SK-N-SH (cell line): ENCODE data around the gene NAPG.

Experiments used
- SIN3A ChIP-seq: IDR thresholded peaks from 2 replicates; pipeline ENCODE4 v1.6.1; 2012; ENCODE audit warnings: low read depth, mild to moderate bottlenecking, low read length, moderate library complexity, borderline replicate concordance
- TF ChIP-seq, protein P1 (sequence below): fragments of 200-600 bp; sonication (generic); IDR thresholded peaks from 2 replicates; pipeline ENCODE4 v1.6.1; 2017; ENCODE audit warnings: antibody characterized with exemption, mild to moderate bottlenecking, moderate library complexity
- TF ChIP-seq, protein P2 (sequence below): IDR thresholded peaks from 2 replicates; pipeline ENCODE4 v1.4.0; 2012; ENCODE audit warnings: low read depth, borderline replicate concordance
- TF ChIP-seq, protein P3 (sequence below): IDR thresholded peaks from 2 replicates; pipeline ENCODE4 v1.6.1; 2012; ENCODE audit warnings: mild to moderate bottlenecking, low read depth, low read length, moderate library complexity

DNA sequence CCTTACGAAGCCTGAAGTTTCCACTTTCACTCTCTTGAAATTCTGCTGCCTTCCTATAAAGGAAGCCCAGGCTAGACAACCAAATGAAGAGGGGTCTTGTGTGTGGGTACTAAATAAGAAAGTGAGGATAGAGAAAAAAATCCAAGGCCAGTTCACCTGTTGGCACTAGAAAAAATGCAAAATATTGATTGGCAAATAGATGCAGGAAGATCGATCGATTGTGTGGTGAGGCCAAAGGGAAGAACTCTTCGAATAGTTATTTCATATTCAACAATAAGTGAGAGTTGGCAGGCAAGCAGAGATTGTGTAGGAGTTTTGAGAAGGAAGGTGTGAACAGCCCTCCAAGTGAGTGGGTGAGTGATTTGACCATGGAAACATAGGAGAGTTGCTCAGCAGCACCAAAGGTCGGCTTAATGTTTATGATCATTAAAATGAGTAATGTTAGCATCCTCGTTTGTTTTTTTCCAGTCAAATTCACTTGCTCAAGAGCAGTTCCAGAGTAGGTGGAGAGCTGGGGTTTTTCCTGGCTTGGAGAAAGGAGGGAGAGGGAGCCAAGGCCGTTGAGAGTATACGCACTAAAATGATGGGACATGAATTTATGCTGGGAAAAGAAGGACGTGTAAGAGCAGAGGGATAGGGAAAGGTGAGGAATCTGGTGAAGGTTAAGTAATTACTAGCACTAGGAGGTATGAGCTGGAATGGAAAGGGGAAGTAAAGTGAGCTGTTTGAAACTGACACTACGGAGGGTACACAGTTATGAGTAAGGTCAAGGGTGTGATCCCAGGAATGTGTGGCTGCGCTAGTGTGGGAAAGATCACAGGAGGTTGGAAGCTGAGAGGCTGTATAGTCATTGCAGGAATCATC lies 1.1 kb upstream of the NAPG start:
- TF ChIP-seq, protein P1, sequence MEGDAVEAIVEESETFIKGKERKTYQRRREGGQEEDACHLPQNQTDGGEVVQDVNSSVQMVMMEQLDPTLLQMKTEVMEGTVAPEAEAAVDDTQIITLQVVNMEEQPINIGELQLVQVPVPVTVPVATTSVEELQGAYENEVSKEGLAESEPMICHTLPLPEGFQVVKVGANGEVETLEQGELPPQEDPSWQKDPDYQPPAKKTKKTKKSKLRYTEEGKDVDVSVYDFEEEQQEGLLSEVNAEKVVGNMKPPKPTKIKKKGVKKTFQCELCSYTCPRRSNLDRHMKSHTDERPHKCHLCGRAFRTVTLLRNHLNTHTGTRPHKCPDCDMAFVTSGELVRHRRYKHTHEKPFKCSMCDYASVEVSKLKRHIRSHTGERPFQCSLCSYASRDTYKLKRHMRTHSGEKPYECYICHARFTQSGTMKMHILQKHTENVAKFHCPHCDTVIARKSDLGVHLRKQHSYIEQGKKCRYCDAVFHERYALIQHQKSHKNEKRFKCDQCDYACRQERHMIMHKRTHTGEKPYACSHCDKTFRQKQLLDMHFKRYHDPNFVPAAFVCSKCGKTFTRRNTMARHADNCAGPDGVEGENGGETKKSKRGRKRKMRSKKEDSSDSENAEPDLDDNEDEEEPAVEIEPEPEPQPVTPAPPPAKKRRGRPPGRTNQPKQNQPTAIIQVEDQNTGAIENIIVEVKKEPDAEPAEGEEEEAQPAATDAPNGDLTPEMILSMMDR, result no peak
- TF ChIP-seq, protein P2, sequence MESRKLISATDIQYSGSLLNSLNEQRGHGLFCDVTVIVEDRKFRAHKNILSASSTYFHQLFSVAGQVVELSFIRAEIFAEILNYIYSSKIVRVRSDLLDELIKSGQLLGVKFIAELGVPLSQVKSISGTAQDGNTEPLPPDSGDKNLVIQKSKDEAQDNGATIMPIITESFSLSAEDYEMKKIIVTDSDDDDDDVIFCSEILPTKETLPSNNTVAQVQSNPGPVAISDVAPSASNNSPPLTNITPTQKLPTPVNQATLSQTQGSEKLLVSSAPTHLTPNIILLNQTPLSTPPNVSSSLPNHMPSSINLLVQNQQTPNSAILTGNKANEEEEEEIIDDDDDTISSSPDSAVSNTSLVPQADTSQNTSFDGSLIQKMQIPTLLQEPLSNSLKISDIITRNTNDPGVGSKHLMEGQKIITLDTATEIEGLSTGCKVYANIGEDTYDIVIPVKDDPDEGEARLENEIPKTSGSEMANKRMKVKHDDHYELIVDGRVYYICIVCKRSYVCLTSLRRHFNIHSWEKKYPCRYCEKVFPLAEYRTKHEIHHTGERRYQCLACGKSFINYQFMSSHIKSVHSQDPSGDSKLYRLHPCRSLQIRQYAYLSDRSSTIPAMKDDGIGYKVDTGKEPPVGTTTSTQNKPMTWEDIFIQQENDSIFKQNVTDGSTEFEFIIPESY, result no peak
- TF ChIP-seq SIN3A, result no peak
- TF ChIP-seq, protein P3, sequence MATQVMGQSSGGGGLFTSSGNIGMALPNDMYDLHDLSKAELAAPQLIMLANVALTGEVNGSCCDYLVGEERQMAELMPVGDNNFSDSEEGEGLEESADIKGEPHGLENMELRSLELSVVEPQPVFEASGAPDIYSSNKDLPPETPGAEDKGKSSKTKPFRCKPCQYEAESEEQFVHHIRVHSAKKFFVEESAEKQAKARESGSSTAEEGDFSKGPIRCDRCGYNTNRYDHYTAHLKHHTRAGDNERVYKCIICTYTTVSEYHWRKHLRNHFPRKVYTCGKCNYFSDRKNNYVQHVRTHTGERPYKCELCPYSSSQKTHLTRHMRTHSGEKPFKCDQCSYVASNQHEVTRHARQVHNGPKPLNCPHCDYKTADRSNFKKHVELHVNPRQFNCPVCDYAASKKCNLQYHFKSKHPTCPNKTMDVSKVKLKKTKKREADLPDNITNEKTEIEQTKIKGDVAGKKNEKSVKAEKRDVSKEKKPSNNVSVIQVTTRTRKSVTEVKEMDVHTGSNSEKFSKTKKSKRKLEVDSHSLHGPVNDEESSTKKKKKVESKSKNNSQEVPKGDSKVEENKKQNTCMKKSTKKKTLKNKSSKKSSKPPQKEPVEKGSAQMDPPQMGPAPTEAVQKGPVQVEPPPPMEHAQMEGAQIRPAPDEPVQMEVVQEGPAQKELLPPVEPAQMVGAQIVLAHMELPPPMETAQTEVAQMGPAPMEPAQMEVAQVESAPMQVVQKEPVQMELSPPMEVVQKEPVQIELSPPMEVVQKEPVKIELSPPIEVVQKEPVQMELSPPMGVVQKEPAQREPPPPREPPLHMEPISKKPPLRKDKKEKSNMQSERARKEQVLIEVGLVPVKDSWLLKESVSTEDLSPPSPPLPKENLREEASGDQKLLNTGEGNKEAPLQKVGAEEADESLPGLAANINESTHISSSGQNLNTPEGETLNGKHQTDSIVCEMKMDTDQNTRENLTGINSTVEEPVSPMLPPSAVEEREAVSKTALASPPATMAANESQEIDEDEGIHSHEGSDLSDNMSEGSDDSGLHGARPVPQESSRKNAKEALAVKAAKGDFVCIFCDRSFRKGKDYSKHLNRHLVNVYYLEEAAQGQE, result no peak
